ENCODE results near the gene MAPK13. TPM values are rescaled to one million over a fixed set of nuclear protein-coding genes. Genes with fewer than 3 reads are reported as not detected.
A peak's percentile ranks its signal among the peaks of the same experiment; 100 is the strongest.

The MAPK13 gene
- total RNA-seq, 1 donor from 2014 or later: 71.7 TPM

DNA sequence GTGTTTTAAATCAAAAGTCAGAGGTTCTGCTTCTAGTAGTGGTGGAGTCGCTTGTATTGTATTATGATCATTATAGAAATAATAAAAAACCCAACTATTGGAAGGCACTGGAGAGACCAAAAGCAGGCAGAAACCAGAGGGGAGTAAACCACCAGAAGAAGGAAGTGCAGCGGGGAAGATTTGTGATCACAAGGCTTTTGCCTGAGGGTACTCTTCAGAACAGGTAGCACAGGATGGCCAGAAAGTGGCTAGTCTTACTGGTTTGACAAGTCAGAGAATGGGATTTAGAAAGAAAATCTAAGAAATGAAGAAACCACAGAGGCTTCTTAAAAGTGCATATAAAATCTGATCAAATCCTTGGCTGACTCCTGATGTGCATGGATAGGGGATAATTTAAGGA is 24.0 kb downstream of the MAPK13 start:
- Histone ChIP-seq H3K9me3 (no peaks in the 10 kb centered on the region), H3K4me1 (peaks cover 12% of the 10 kb centered on the region), H3K4me3 (no peak overlapping the region), H3K27ac (no peak overlapping the region), H3K27me3 (ENCODE audit: low read depth) (no peaks in the 10 kb centered on the region), H3K36me3 (no peaks in the 10 kb centered on the region)
- DNase-seq (no peak), ATAC-seq (peak in 1 of 2 donors; percentile 52)
- intact Hi-C loops (cut with DNase I): no loop called here
- TF ChIP-seq, protein P1, sequence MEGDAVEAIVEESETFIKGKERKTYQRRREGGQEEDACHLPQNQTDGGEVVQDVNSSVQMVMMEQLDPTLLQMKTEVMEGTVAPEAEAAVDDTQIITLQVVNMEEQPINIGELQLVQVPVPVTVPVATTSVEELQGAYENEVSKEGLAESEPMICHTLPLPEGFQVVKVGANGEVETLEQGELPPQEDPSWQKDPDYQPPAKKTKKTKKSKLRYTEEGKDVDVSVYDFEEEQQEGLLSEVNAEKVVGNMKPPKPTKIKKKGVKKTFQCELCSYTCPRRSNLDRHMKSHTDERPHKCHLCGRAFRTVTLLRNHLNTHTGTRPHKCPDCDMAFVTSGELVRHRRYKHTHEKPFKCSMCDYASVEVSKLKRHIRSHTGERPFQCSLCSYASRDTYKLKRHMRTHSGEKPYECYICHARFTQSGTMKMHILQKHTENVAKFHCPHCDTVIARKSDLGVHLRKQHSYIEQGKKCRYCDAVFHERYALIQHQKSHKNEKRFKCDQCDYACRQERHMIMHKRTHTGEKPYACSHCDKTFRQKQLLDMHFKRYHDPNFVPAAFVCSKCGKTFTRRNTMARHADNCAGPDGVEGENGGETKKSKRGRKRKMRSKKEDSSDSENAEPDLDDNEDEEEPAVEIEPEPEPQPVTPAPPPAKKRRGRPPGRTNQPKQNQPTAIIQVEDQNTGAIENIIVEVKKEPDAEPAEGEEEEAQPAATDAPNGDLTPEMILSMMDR (IDR thresholded peaks at IDR 0.05): no peak

GRCh38 chr6:36155662-36156061 is 25.3 kb downstream of the MAPK13 start:
- DNase-seq (no peak), ATAC-seq (no peak)
- no peak overlapping the region for H3K4me3 ChIP-seq
- TF ChIP-seq, protein P1 (IDR thresholded peaks at IDR 0.05): no peak
- no peaks in the 10 kb centered on the region for H3K9me3 ChIP-seq
- H3K36me3 ChIP-seq: no peaks in the 10 kb centered on the region
- intact Hi-C loops (cut with DNase I): no loop called here
- H3K4me1 ChIP-seq: no peaks in the 10 kb centered on the region
- H3K27ac ChIP-seq: no peak overlapping the region
- H3K27me3 ChIP-seq (ENCODE audit: low read depth): no peaks in the 10 kb centered on the region

DNA sequence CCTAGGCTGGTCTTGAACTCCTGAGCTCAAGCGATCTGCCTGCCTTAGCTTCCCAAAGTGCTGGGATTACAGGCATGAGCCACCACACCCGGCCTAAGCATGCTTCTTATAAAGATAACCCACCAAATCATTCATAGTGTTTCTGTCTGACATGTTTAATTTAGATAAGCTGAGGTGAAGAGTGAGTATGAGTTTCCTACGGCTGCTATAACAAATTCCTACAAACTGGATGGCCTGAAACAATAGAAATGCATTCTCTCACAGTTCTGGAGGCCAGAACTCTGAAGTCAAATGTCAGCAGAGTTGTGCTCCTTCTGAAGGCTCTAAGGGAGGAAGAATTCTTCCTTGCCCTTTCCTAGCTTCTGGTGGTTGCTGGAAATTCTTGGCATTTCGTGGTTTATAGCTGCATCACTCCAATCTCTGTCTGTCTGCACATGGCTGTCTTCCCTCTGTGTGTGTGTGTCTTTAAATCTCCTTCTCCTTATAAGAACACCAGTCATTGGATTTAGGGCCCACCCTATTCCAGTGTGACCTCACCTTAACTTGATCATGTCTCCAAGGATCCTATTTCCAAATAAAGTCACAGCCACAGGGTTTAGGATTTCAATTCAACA is 29.9 kb downstream of the MAPK13 start:
- Histone ChIP-seq H3K9me3 (no peaks in the 10 kb centered on the region), H3K4me1 (no peaks in the 10 kb centered on the region), H3K4me3 (no peak overlapping the region), H3K27me3 (ENCODE audit: low read depth) (no peaks in the 10 kb centered on the region), H3K36me3 (no peaks in the 10 kb centered on the region), H3K27ac (no peak overlapping the region)
- DNase-seq (no peak), ATAC-seq (no peak)
- intact Hi-C loops (cut with DNase I): no loop called here
- TF ChIP-seq, protein P1 (IDR thresholded peaks at IDR 0.05): no peak

DNA sequence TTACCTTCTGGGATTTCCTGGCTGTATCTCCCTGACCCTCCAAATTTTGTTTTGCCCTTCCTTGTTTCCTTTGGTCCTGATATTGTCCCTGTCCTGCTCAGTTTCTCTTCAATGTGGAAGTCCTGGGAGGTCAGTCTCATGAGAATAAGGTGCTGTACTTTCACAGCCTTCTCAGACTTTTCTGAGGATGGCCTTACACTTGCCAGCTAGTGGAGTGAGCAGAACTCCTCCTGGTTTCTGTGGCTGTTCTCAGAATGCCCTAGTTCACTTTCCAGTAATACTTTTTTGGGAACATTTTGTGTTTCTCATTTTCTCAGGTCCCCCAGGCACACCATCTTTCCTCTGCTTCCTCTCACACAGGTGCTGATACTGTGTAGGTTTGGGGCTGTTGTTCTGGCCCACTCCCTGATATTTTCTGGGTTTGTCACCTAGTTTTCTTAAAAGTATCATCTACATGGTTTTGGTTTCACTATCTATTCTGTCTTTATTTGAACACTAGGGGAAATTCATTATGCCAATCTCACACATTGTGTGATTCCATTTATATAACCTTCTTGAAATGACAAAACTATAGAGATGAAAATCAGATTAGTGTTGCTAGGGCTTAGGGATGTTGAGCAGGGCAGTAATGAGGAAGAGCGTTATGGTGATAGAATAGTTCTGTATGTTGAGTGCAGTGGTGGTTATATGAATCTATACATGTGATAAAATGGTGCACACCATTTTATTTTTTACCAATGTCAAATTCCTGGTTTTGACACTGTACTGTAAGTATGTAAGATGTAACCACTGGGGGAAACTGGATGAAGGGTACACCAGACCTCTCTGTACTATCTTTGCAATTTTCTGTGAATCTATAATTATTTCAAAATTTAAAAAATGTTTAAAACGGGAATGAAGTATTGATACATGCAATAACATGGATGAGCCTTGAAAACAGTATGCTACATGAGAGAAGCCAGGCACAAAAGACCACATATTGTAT is 39.0 kb downstream of the MAPK13 start:
- TF ChIP-seq, protein P1 (IDR thresholded peaks at IDR 0.05): no peak
- Histone ChIP-seq H3K27me3 (ENCODE audit: low read depth) (no peaks in the 10 kb centered on the region), H3K4me1 (no peaks in the 10 kb centered on the region), H3K9me3 (no peaks in the 10 kb centered on the region), H3K4me3 (no peak overlapping the region), H3K27ac (no peak overlapping the region), H3K36me3 (no peaks in the 10 kb centered on the region)
- intact Hi-C loops (cut with DNase I): no loop called here
- ATAC-seq (no peak), DNase-seq (no peak)

GRCh38 chr6:36170704-36171103 is 40.4 kb downstream of the MAPK13 start:
- ATAC-seq (no peak), DNase-seq (no peak)
- H3K36me3 ChIP-seq: no peaks in the 10 kb centered on the region
- TF ChIP-seq, protein P1 (IDR thresholded peaks at IDR 0.05): no peak
- no peak overlapping the region for H3K27ac ChIP-seq
- H3K4me3 ChIP-seq: no peak overlapping the region
- H3K27me3 ChIP-seq (ENCODE audit: low read depth): no peaks in the 10 kb centered on the region
- intact Hi-C loops (cut with DNase I): no loop called here
- no peaks in the 10 kb centered on the region for H3K4me1 ChIP-seq
- no peaks in the 10 kb centered on the region for H3K9me3 ChIP-seq

All from lower lobe of right lung (tissue), 2 donors.